GM21381 (cell line): Measurements from ENCODE around the gene AK8.

Source experiments
- ATAC-seq: cut with Tn5 transposase; IDR thresholded peaks from one replicate; pipeline ENCODE4 v1.9.1; 2021; ENCODE audit warnings: mild to moderate bottlenecking, moderate library complexity; ENCODE audit not compliant: unreplicated experiment

The AK8 gene

GRCh38 chr9:132826621-132827365 is 51.3 kb downstream of the AK8 start:
- ATAC-seq: no peak

DNA sequence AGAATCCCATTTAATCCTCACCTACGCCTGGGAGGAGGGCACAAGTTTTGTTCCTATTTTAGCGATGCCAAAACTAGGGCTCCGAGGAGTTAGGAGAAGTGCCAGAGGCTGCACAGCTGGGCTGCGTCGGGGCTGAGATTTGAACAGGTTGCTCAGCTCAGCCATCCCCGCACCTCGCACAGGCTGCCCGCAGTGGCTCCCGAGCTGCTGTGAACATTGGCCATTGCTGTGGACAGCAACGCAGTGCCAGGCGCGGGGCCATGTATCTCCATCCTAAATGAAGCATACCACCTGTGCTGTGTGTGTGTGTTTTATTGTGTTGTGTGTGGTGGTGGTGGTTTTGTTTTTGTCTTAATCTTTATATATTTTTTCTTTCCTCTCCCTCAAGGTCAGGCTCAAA is 52.0 kb downstream of the AK8 start:
- no peak for ATAC-seq

DNA sequence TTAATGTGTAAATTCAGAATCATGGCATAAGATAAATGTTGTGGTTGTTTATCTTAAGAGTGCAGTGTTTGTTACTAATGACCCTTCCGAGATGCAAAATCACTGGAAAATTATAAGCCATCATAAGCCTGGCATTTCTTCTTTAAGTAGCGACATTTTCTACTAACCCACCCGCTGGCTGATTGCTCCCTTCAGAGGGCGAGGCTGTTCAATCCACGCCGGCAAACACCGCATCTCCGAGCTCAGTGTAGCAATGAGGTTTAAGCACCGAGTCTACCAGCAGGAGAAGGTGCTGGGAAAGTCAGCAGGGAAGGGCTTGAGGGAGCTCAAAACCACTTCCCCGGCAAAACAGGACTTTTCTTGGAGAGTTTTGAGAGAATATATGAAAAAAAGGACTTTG is 52.7 kb downstream of the AK8 start:
- no peak for ATAC-seq

DNA sequence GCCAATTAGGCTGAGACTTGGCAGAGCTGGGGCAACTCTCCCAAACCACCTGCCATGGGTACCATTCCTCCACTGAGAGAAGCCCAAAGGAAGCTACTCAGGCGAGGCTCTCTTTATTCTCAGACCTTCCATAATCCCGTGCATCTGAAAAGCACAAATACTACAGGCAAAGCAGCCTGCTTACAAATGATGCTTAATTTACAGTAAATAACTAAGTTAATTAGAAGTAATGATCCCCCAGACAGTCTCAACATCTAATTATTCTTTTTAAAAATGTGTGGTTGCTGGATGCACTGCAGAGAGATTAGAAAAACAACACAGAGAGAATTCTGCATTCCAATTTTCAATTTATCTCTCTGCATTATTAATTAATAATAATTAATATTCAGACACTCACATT is 53.1 kb downstream of the AK8 start:
- ATAC-seq: no peak

DNA sequence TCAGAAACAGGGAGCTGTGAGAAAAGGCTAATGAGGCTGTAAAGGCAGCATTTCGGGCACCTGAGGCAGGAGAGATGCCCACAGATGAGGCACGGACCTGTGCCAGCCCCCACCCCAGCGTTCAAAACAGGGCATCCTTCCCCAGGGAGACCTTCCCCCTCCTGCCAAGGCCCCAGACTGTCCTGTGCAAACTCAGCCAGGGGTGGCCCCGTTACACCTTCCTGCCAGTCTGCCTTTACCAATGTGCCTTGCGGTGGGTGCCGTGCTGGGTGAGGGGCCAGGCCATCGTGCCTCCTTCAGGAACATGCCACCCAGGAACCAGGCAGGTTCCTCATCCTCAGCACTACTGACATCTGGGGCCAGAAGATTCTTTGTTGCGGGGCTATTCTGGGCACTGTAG is 53.9 kb downstream of the AK8 start:
- no peak for ATAC-seq

GRCh38 chr9:132823370-132824145 is 54.5 kb downstream of the AK8 start:
- no peak for ATAC-seq

DNA sequence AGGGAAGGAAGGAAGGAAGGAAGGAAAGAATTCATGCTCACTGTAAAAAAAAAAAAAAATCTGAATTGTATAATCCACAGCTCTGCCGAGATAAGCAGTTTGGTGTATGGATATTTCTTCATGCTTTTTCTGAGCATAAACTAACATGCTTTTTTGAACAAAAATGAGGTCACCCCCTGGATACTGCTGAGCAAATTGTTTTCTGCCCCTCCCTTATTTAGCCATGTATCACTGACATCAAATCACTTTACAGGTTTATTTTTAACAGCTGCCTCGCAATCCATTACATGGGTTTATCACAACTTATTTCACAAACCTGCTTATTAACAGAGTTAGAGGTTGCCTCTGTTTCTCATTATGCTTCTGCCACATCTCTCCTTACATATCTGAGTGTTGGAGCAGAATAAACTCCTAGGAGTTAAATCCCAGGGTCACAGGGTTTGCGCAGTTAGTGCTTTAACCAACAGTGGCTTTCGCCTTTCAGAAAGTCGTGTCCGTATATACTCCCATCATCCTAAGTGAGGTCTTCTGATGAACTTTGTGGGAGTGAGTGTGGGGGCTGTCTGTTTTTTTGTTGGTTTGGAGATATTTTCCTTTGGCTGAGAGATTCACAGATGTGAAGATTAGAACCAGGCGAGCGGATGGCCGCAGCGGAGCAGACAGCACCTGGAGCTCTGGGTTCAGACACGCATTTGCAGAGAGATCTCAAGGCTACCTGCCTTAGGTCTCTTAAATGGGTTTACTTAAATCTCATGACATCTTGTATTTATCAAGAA is 57.7 kb downstream of the AK8 start:
- no peak for ATAC-seq

- no peak for ATAC-seq
These were observed 59.5 kb downstream of the AK8 start for GRCh38 chr9:132818588-132818987.

GRCh38 chr9:132814937-132815336 is 63.1 kb downstream of the AK8 start:
- ATAC-seq: no peak

DNA sequence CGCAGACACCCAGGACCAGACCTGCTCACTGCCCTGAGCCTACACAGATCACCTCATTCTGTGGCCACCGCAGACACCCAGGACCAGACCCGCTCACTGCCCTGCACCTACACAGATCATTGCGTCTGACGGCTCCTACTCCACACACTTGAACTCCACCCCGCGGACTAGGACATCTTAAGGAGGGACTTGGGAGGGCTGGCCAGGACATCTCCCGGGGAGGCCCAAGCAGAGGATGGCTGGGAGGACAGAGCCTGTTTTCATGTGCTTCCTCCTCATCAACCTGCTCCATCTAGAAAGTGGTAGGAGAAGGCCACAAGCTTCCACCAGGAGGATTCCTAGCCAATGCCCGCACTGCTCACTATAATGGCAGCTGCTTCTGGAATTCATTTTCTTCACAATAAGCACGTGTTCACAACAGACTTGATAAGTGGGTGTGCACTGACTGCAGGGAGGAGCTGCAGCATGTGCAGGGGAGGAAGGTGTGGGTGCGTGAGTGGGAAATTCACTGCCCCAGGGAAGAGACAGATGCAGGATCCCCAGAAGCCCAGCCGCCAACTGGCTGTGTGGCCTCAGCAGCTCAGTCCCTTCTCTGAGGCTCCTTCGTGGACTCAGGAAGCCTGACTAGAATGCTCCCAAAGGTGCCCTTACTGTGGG is 64.8 kb downstream of the AK8 start:
- no peak for ATAC-seq

- no peak for ATAC-seq
These were observed 66.1 kb downstream of the AK8 start for GRCh38 chr9:132811985-132812384.

DNA sequence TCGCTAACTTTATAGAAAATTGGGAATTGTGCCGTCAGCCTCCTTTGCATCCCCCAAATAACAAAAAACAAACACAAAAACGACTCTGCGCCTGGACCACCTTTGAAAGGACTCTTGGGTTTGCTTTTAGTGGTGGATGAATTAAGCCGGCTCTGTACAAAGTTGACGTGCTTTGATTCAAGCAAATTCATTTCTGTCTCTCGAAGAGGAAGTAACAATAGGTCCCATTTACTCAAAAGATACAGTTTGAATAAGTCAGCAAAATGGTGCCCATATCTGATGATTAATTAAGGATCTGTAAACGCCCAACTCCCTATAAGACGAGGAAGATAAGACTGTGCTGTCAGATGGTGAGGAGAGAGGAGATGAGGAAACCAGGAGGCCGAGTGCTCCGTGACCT is 67.8 kb downstream of the AK8 start:
- ATAC-seq: no peak

- ATAC-seq: no peak
These were observed 68.3 kb downstream of the AK8 start for GRCh38 chr9:132809677-132810271.

- no peak for ATAC-seq
These were observed 69.4 kb downstream of the AK8 start for GRCh38 chr9:132808645-132809044.

DNA sequence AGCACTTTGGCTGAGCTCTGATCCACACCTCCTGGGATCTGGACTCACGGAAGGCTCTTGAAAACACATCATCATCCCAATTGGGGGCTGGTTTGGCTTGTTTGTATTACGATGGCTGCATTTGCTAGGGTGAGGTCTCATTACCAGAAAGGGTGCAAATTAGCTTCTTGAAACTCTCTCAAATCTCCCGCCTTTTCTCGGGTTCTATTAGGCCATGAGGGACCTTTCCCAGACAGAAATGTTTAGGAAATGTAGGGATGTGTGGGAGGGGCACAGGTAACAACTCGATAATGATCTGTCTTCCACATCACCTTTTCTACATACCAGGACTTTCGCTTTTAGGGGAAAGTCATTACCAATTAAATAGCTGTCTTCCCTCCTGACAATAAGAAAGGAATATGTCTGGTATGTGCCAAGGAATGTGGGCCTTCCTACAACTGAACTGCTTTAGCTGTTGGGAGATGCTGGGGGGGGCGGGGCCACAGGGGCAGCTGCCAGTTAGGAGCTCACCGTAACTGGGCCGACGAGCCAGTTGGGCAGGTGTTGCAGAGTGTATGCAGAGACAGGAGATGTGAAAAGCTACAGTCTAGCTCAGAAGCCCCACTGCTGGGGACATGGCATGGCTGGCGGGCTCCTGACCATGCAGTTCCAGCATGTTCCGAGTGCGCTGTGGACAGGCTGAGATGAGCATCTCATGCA is 71.2 kb downstream of the AK8 start:
- no peak for ATAC-seq

GRCh38 chr9:132806306-132806705 is 71.8 kb downstream of the AK8 start:
- ATAC-seq: no peak

DNA sequence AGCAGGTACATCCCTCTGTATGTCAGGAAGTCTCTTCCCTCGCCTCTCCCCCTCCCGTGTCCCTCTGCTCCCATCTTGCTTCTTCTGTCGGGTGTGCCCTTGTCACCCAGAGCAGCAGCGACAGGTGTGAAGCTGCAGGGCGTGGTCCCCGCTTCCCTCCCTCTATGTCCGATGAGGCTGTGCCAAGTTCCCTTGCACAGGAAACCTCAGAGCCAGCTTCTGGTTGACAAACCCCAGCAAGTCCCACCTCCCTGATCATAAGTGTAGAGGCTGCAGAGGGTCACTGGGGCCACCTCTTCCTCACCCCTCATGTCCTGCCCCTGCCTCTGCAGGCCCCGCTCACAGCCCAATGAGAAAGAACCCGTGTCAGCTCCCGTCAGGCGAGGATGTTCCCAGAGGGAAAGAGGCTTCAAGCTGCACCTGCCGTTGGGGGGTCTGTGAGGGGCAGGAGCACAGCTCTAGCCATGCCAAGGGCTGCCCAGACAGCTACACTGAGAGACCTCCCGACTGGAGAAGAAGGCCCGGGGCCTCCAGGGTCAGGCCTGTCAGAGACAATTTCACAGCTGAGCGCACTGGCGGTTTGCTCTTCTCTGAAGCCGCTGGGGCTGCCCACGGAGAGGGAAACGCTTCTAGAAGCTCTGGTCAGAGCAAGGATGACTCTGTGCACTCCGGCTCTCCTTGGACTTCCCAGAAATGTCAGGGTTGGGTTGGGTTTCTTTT is 73.3 kb downstream of the AK8 start:
- ATAC-seq: no peak

DNA sequence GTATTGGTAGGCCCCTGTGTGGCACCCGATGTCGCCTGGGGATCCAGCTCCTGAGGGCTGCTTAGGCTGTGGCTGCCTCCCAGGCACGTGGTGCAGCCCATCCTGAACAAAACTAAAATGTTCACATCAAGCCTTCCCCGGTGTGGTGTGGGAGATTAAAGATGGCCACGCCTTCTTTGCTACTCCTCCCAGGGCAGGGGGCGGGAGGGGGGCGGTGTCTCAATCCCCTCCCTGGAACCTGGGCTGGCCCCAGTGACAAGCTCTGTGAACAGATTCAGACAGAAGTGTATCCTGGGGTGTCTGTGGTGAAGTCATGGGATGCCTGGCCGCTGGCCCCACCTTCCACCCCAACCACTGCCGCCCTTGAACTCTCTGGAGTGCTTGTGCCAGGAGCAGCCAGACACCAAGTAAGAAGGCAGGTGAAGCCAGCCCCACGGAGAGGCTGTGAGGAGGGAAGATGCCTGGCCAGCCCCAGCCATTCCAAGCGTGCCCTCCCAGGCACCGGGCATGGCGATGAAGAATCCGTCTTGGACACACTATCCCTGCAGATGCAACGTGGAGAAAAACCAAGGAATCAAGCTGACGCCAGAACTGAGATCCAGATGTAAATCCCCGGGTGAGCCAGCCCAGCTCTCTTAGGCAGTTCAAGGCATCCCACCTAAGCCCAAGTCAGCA is 75.8 kb downstream of the AK8 start:
- ATAC-seq: no peak

DNA sequence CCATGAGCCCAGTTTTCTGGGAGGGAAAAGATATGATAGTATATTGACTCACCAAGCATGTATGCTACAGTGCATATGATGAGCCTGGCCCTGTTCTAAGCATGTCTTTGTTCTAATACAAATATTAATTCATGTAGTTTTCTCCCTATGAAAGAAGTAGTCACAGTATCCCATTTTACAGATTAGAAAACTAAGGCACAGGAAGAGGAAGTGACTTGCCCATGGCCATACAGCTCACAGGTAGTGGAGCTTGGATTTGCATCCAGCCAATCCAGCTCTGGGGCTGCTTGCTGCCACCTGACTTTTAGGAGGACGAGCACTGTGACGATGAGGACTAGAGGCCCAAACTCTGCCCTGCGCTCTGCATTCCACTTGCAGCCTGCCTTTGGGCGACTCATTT is 76.4 kb downstream of the AK8 start:
- no peak for ATAC-seq
